ENCODE results near the gene KRT76.

KRT76 gene

GRCh38 chr12:52730383-52730782, 46.8 kb downstream of the KRT76 start:
- Histone ChIP-seq H3K4me1 (ENCODE audit: insufficient read depth, low read length) (no peaks in the 10 kb centered on the region), H2AFZ (ENCODE audit: low read depth, low read length) (no peak overlapping the region), H4K20me1 (ENCODE audit: insufficient read depth, low read length) (peaks cover 3% of the 10 kb centered on the region; the same call in 1 of the 2 replicates), H3K9me3 (ENCODE audit: insufficient read depth, low read length, severe bottlenecking) (no peaks in the 10 kb centered on the region), H3K27me3 (ENCODE audit: insufficient read depth, low read length, poor library complexity) (peaks cover 7% of the 10 kb centered on the region), H3K79me2 (ENCODE audit: insufficient read depth, low read length) (no peaks in the 10 kb centered on the region), H3K4me2 (ENCODE audit: insufficient read depth, low read length) (no peak overlapping the region), H3K4me3 (ENCODE audit: low read depth in 1 of 2, low read length in 2 of 2) (no peak overlapping the region), H3K9ac (ENCODE audit: low read depth, low read length) (no peak overlapping the region), H3K27ac (ENCODE audit: low read length) (no peak overlapping the region), H3K36me3 (ENCODE audit: insufficient read depth, low read length) (no peaks in the 10 kb centered on the region)
- DNase-seq (no peak), ATAC-seq (ENCODE audit: insufficient read depth, low read depth) (no peak)
- TF ChIP-seq EZH2 (IDR thresholded peaks at IDR 0.05; ENCODE audit: borderline replicate concordance, low read depth, low read length, severe bottlenecking) (no peak), CTCF (IDR thresholded peaks at IDR 0.05; ENCODE audit: borderline replicate concordance, extremely low read depth, low read length, poor library complexity, severe bottlenecking) (no peak)

GRCh38 chr12:52729147-52729546, 48.0 kb downstream of the KRT76 start:
- no peaks in the 10 kb centered on the region for H3K4me1 ChIP-seq (ENCODE audit: insufficient read depth, low read length)
- H3K9ac ChIP-seq (ENCODE audit: low read depth, low read length): no peak overlapping the region
- DNase-seq: no peak
- H3K4me3 ChIP-seq (ENCODE audit: low read depth in 1 of 2, low read length in 2 of 2): no peak overlapping the region
- H3K36me3 ChIP-seq (ENCODE audit: insufficient read depth, low read length): no peaks in the 10 kb centered on the region
- no peaks in the 10 kb centered on the region for H3K79me2 ChIP-seq (ENCODE audit: insufficient read depth, low read length)
- no peak overlapping the region for H3K27ac ChIP-seq (ENCODE audit: low read length)
- peaks cover 6% of the 10 kb centered on the region; the same call in 1 of the 2 replicates for H4K20me1 ChIP-seq (ENCODE audit: insufficient read depth, low read length)
- peaks cover 10% of the 10 kb centered on the region for H3K27me3 ChIP-seq (ENCODE audit: insufficient read depth, low read length, poor library complexity)
- no peak for TF ChIP-seq EZH2 (IDR thresholded peaks at IDR 0.05; ENCODE audit: borderline replicate concordance, low read depth, low read length, severe bottlenecking)
- TF ChIP-seq CTCF (IDR thresholded peaks at IDR 0.05; ENCODE audit: borderline replicate concordance, extremely low read depth, low read length, poor library complexity, severe bottlenecking): no peak
- H2AFZ ChIP-seq (ENCODE audit: low read depth, low read length): no peak overlapping the region
- H3K4me2 ChIP-seq (ENCODE audit: insufficient read depth, low read length): no peak overlapping the region
- no peak for ATAC-seq (ENCODE audit: insufficient read depth, low read depth)
- no peaks in the 10 kb centered on the region for H3K9me3 ChIP-seq (ENCODE audit: insufficient read depth, low read length, severe bottlenecking)

GRCh38 chr12:52728374-52728773, 48.8 kb downstream of the KRT76 start:
- DNase-seq (no peak), ATAC-seq (ENCODE audit: insufficient read depth, low read depth) (no peak)
- H3K4me1 ChIP-seq (ENCODE audit: insufficient read depth, low read length): no peaks in the 10 kb centered on the region
- no peak overlapping the region for H2AFZ ChIP-seq (ENCODE audit: low read depth, low read length)
- TF ChIP-seq CTCF (IDR thresholded peaks at IDR 0.05; ENCODE audit: borderline replicate concordance, extremely low read depth, low read length, poor library complexity, severe bottlenecking) (no peak), EZH2 (IDR thresholded peaks at IDR 0.05; ENCODE audit: borderline replicate concordance, low read depth, low read length, severe bottlenecking) (no peak)
- H3K4me2 ChIP-seq (ENCODE audit: insufficient read depth, low read length): no peak overlapping the region
- no peaks in the 10 kb centered on the region for H3K36me3 ChIP-seq (ENCODE audit: insufficient read depth, low read length)
- no peak overlapping the region for H3K9ac ChIP-seq (ENCODE audit: low read depth, low read length)
- no peaks in the 10 kb centered on the region for H3K79me2 ChIP-seq (ENCODE audit: insufficient read depth, low read length)
- H3K27ac ChIP-seq (ENCODE audit: low read length): no peak overlapping the region
- no peaks in the 10 kb centered on the region for H3K9me3 ChIP-seq (ENCODE audit: insufficient read depth, low read length, severe bottlenecking)
- H4K20me1 ChIP-seq (ENCODE audit: insufficient read depth, low read length): peaks cover 6% of the 10 kb centered on the region; the same call in 1 of the 2 replicates
- peaks cover 10% of the 10 kb centered on the region for H3K27me3 ChIP-seq (ENCODE audit: insufficient read depth, low read length, poor library complexity)
- no peak overlapping the region for H3K4me3 ChIP-seq (ENCODE audit: low read depth in 1 of 2, low read length in 2 of 2)

- ATAC-seq (ENCODE audit: insufficient read depth, low read depth) (no peak), DNase-seq (no peak)
- no peak overlapping the region for H3K9ac ChIP-seq (ENCODE audit: low read depth, low read length)
- no peaks in the 10 kb centered on the region for H3K36me3 ChIP-seq (ENCODE audit: insufficient read depth, low read length)
- H2AFZ ChIP-seq (ENCODE audit: low read depth, low read length): no peak overlapping the region
- no peak overlapping the region for H3K4me2 ChIP-seq (ENCODE audit: insufficient read depth, low read length)
- peaks cover 10% of the 10 kb centered on the region for H3K27me3 ChIP-seq (ENCODE audit: insufficient read depth, low read length, poor library complexity)
- peaks cover 6% of the 10 kb centered on the region; the same call in 1 of the 2 replicates for H4K20me1 ChIP-seq (ENCODE audit: insufficient read depth, low read length)
- H3K4me1 ChIP-seq (ENCODE audit: insufficient read depth, low read length): no peaks in the 10 kb centered on the region
- H3K79me2 ChIP-seq (ENCODE audit: insufficient read depth, low read length): no peaks in the 10 kb centered on the region
- TF ChIP-seq CTCF (IDR thresholded peaks at IDR 0.05; ENCODE audit: borderline replicate concordance, extremely low read depth, low read length, poor library complexity, severe bottlenecking) (no peak), EZH2 (IDR thresholded peaks at IDR 0.05; ENCODE audit: borderline replicate concordance, low read depth, low read length, severe bottlenecking) (no peak)
- H3K9me3 ChIP-seq (ENCODE audit: insufficient read depth, low read length, severe bottlenecking): no peaks in the 10 kb centered on the region
- H3K27ac ChIP-seq (ENCODE audit: low read length): no peak overlapping the region
- H3K4me3 ChIP-seq (ENCODE audit: low read depth in 1 of 2, low read length in 2 of 2): no peak overlapping the region
Observed at GRCh38 chr12:52727037-52727436, 50.1 kb downstream of the KRT76 start.

Measured in DND-41 (cell line).